ENCODE measurements around the gene PDZRN3. TPM values are rescaled to one million over a fixed set of nuclear protein-coding genes. Genes with fewer than 3 reads are reported as not detected.
A peak's percentile ranks its signal among the peaks of the same experiment; 100 is the strongest.

Gene PDZRN3
- total RNA-seq, 4 donors from 2014 or later = 13.3 to 81.7 (median 19.7) TPM

DNA sequence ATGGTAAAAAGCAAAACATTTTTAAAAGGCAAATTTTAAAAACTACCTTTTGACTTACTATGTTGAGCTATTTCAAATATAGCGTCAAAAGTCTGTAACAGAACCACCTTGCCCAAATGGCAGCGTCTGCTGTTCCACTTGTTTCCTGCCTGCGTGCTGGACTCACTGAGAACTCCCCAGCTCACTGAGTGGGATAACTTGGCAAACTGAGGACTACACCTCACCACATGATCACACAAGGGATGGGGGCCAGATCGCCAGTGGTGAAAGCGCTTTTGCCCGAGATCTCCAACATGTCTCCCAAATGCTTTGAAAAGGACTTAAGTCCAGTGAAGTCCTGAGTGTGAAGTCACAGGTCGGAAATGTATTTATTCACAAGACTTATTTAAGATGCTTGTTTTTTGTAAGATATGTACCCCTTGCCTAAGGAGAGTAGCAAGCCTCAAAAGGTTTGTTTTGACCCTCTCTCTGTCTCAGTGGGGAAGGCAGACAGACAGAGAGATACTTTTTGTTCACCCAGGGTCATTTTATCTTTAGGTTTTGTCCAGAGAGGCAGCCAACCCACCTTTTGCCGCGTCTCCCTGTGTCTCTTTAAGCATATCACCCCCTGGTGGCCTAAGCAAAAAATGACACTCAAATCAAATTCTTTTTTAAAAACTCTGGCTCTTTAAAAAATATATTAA, 192.6 kb downstream of the PDZRN3 start:
- no peaks in the 10 kb centered on the region for H3K27me3 ChIP-seq
- TF ChIP-seq POLR2A (IDR thresholded peaks at IDR 0.05) = no peak
- TF ChIP-seq, protein P1, sequence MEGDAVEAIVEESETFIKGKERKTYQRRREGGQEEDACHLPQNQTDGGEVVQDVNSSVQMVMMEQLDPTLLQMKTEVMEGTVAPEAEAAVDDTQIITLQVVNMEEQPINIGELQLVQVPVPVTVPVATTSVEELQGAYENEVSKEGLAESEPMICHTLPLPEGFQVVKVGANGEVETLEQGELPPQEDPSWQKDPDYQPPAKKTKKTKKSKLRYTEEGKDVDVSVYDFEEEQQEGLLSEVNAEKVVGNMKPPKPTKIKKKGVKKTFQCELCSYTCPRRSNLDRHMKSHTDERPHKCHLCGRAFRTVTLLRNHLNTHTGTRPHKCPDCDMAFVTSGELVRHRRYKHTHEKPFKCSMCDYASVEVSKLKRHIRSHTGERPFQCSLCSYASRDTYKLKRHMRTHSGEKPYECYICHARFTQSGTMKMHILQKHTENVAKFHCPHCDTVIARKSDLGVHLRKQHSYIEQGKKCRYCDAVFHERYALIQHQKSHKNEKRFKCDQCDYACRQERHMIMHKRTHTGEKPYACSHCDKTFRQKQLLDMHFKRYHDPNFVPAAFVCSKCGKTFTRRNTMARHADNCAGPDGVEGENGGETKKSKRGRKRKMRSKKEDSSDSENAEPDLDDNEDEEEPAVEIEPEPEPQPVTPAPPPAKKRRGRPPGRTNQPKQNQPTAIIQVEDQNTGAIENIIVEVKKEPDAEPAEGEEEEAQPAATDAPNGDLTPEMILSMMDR (IDR thresholded peaks at IDR 0.05) = peak in 4 of 6 experiments; percentile 52 to 60 (median 53)
- no peak overlapping the region for H3K4me3 ChIP-seq
- no peak overlapping the region for H3K27ac ChIP-seq
- DNase-seq = no peak
- H3K36me3 ChIP-seq = no peaks in the 10 kb centered on the region
- no peaks in the 10 kb centered on the region for H3K9me3 ChIP-seq
- H3K4me1 ChIP-seq = peaks cover 0 to 14% (median 0%) of the 10 kb centered on the region in 4 donors

- DNase-seq = no peak
- Histone ChIP-seq H3K27me3 (no peaks in the 10 kb centered on the region), H3K4me3 (no peak overlapping the region), H3K4me1 (peaks cover 0 to 14% (median 0%) of the 10 kb centered on the region in 4 donors), H3K36me3 (no peaks in the 10 kb centered on the region), H3K27ac (no peak overlapping the region), H3K9me3 (no peaks in the 10 kb centered on the region)
- TF ChIP-seq, protein P1 (IDR thresholded peaks at IDR 0.05) = no peak
- TF ChIP-seq POLR2A (IDR thresholded peaks at IDR 0.05) = no peak
Measured at GRCh38 chr3:73431183-73431900, 193.4 kb downstream of the PDZRN3 start.

DNA sequence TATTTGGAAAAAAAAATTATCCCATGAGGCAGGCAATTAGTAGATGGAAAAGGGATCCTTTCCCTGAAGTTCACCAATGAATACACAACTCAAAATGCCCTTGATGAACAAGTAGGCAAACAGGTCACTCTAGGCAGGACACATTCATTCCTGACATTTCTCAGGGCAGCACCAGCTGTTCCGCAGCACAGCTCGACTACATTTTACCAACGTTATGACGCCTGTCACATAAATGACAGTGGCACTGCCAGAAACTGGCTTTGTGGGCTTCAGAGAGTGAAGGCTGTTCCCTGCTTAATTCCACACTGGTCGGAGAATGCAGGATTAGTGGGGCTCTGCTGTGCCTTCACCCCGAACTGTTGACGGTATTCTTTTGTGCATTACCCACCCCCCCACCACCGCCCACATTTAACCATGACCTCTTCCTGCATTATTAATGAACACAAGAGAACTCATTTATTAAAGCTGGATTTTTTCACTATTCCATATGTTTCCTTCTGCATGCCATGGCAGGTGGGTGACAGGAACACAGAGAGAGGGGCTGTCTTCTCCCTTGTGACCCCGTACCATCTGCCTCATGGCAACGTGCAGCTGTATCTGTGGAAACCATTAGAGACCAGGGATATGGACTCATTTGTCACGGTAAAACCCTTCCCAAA, 197.6 kb downstream of the PDZRN3 start:
- DNase-seq = no peak
- H3K27ac ChIP-seq = peak overlapping the region in 1 of 4 donors; percentile 13
- TF ChIP-seq, protein P1 (IDR thresholded peaks at IDR 0.05) = no peak
- no peak for TF ChIP-seq POLR2A (IDR thresholded peaks at IDR 0.05)
- no peak overlapping the region for H3K4me3 ChIP-seq
- no peaks in the 10 kb centered on the region for H3K4me1 ChIP-seq
- no peaks in the 10 kb centered on the region for H3K27me3 ChIP-seq
- H3K9me3 ChIP-seq = no peaks in the 10 kb centered on the region
- no peaks in the 10 kb centered on the region for H3K36me3 ChIP-seq

- H3K4me3 ChIP-seq = no peak overlapping the region
- peak overlapping the region in 1 of 4 donors; percentile 13 for H3K27ac ChIP-seq
- H3K27me3 ChIP-seq = no peaks in the 10 kb centered on the region
- H3K4me1 ChIP-seq = no peaks in the 10 kb centered on the region
- no peaks in the 10 kb centered on the region for H3K9me3 ChIP-seq
- H3K36me3 ChIP-seq = no peaks in the 10 kb centered on the region
- TF ChIP-seq, protein P1 (IDR thresholded peaks at IDR 0.05) = no peak
- no peak for DNase-seq
Measured at GRCh38 chr3:73426606-73427005, 198.1 kb downstream of the PDZRN3 start.

- Histone ChIP-seq H3K9me3 (no peaks in the 10 kb centered on the region), H3K27ac (peak overlapping the region in 3 of 4 donors; percentile 18 to 62 (median 25))
Measured at GRCh38 chr3:73423116-73423515, 201.6 kb downstream of the PDZRN3 start.

More at GRCh38 chr3:73423116-73423515, 201.6 kb downstream of the PDZRN3 start:
- Histone ChIP-seq H3K36me3 (no peaks in the 10 kb centered on the region), H3K4me1 (no peaks in the 10 kb centered on the region), H3K27me3 (no peaks in the 10 kb centered on the region), H3K4me3 (no peak overlapping the region)
- no peak for TF ChIP-seq POLR2A (IDR thresholded peaks at IDR 0.05)
- TF ChIP-seq, protein P1 (IDR thresholded peaks at IDR 0.05) = no peak
- no peak for DNase-seq

All from Peyer's patch (tissue), 4 donors.